ENCODE results near the gene FAM216A.
A peak's percentile ranks its signal among the peaks of the same experiment; 100 is the strongest.
"Not testable (repeated sequence)": the region's sequence is repeated elsewhere in the genome, so short reads cannot be mapped to it uniquely, and the experiment has no call there.

Gene FAM216A

DNA sequence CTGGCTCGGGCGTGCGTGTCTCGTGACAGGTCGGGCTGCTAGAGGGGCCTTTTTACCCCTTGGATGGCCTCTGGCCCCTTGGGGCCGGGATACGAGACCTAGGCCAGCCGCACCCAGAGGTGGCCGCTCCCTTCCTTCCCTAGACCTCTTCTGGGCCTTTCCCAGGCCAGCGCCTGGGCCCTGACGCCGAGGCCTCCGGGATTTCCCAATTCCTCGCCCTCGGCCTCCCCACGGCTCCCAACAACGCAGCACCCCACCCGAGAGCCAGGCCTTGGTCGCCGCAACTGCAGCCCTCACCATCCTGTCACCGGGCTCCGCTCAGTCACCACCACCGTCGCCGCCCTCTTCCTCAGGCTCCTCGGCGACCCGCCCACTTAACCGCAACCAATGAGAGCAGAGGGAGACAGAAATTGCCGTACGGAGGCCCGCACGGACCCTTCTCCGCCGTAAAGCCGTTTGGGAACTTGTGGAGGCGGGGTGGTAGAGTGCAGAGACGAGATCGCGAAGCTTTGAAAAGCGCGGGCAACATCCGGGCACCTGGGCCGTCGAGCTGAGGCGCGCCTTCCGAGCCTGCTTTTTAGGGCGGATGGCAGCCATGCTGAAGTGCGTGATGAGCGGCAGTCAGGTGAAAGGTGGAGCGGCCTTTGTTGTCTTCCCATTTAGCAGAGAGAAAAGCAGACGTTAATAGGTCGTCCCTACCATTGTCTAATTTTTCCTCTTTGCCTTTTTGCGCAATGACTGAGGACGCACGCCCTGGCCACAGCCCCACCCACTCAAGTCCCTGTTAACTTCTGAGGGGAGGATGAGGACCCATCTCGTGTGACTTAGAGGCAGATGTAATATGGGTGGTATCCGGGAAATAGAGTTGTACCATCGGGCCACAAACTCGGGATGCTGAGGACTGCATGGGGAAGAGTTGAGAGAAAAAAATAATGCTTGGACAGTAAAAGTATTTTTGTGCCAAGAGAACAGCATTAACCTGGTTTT lies 33.4 kb downstream of the FAM216A start, which contains the start of the genes RAD9B and VPS29:
TSS of gene RAD9B (plus strand) at position 580 of the 987 bp plus-strand sequence. CDS start at position 587, 7 bp downstream.
TSS of gene VPS29 (minus strand) at position 360 of the 987 bp plus-strand sequence. CDS start at position 300, 60 bp downstream.
- DNase-seq = peak; percentile 99

DNA sequence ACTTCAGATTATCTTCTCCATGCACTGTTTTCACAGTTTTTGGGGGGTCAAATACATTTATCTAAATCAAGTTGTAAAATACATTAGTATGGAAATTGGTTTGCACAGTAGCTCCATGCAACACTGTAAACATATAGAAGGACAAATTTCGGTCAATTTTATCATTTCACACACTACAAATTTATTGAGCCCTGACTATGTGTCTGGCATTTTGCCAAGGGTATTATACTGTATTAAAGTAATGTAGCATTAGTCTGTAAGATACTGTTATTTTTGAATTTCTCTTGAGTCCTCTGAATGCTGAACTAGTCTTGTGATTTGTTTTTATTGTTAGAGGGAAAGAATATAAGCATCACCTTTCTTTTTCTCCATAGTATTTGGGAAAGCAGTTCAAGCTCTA lies 34.8 kb downstream of the FAM216A start:
- no peak for DNase-seq

DNA sequence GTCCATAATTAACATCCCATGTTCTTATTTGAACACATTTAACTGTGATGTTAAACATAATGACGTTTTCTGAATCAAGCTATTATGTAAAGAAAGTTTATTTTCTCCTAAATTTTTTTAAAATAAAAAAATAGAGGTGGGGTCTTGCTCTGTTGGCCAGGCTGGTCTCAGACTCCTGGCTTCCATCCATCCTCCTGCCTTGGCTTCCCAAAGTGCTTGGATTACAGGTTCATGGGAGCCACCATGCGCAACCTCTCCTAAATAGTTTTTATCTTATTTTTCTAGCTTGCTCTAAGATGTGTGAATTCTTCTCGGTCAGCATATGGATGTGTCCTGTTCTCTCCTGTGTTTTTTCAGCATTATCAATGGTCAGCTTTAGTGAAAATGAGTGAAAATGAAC lies 36.7 kb downstream of the FAM216A start:
- DNase-seq = no peak

DNA sequence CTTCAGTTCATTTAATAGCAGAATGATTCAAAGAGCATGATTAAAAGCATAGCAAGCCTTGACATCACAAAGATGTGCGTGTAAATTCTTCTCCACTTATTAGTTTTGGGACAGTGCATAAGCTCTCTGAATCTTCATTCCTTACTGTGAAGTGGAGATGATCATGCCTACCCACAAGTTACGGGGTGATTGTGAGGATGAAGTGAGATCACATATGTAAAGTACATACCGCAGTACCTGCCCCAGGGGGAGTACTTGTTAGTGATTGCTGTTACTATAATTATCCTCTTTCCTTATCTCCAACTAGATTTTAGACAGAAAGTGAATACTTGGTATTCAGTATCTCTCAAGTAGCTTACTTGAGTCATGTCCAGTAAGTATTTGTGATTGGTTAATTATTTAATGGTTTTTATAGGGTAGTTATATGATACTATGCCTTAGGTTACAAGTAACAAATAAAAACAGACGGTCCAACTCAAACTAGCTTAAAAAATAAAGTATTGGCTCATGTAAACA lies 39.5 kb downstream of the FAM216A start:
- DNase-seq = no peak

DNA sequence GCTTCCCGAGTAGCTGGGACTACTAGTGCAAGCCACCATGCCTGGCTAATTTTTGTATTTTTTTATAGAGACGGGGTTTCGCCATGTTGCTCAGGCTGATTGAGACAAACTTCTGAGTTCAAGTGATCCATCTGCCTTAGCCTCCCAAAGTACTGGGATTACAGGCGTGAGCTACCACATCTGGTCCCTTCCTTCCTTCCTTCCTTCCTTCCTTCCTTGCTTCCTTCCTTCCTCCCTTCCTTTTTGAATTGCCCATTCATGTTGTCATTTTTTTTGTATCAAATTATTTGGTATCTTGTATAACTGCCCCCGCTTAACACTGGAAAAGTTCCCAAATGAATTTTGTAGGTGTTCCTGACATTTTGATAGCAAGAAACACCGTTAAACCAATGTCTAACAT lies 45.2 kb downstream of the FAM216A start:
- no peak for DNase-seq

DNA sequence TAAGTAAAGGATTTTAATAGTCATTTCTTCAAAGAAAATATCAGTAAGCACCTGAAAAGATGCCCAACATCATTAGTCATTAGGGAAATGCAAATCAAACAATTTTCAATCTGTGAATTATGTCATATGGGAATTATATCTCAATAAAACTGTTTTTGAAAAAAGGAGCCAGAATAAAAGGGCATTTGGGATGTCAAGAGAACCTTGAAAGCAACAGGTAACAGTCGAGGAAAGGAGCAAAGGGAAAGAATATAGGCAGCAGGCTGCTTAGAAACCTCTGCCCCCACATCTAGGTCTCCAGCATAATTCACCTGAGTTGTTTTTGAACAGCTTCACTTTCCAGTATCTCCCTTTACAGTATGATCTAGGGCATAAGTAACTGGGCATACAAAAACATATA lies 45.7 kb downstream of the FAM216A start:
- DNase-seq = no peak

DNA sequence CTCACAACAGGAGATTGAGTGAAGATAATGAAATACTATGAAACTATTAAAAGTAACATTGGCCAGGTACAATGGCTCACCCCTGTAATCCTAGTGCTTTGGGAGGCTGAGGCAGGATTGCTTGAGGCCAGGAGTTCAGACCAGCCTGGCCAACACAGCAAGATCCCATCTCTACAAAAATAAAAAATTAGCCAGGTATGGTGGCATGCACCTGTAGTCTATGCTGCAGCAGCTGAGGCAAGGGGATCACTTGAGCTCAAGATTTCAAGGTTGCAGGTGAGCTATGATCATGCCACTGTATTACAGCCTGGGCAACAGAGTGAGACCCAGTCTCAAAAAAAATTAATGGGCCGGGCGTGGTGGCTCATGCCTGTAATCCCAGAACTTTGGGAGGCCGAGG lies 48.4 kb downstream of the FAM216A start:
- no peak for DNase-seq

DNA sequence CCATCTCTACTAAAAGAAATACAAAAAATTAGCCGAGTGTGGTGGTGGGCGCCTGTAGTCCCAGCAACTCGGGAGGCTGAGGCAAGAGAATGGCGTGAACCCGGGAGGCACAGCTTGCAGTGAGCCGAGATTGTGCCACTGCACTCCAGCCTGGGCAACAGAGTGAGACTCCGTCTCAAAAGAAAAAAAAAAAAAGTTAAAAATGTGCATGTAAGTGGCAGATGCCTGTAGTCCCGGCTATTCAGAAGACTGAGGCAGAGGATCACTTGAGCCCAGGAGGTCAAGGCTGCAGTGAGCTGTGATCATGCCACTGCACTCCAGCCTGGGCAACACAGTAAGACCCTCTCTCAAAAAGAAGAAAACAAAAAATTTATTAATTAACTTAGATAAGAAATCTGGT lies 49.4 kb downstream of the FAM216A start:
- DNase-seq = not testable (repeated sequence)

DNA sequence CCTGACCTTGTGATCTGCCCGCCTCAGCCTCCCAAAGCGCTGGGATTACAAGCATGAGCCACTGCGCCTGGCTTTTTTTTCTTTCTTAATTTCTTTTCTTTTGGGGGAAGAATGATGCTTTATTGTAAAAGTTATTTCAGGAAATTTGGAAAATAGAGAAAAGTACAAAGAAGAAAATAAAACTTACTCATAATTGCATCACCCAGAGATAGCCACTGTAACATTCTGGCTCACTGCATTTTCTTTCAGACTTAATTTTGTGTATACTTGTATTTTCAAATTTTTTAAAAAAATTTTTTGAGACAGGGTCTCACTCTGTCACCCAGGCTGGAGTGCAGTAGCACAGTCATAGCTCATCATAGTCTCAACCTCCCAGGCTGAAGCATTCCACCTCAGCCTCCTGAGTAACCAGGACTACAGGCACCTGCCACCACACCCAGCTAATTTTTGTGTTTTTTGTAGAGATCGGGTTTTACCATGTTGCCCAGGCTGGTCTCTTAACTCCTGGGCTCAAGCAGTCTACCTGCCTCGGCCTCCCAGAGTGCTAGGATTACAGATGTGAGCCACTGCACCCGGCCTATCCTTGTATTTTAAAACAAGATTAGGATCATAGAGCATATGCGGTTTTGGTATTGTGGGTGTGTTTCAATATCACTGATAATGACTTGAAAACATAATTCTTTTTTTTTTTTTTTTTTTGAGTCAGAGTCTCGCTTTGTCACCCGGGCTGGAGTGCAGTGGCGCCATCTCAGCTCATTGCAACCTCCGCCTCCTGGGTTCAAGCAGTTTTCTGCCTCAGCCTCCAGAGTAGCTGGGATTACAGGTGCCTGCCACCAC lies 52.4 kb downstream of the FAM216A start:
- DNase-seq = not testable (repeated sequence)

DNA sequence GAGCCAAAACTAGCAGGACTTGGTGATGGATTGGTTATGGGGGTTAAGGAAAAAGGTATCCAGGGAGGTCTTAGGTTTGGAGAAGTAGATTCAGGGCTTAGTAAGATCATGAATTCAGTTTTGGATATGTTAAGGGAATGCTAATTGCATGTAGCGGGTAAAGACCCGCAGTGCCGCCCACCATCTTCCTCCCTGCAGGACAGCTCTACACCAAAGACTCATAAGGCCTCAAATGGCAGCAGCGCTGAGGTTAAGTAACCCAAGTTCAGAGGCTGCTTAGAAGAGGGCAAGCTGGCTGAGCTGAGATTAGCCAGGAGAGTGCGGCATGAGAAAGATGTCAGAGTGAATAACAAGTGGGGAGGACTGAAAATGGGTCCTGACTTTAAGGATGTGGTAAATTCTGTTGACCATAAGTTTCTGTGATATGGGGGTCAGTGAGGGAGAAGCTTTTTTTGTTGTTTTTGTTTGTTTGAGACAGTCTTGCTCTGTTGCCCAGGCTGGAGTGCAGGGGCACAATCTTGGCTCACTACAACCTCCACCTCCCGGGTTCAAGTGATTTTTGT lies 59.7 kb downstream of the FAM216A start:
- DNase-seq = no peak

DNA sequence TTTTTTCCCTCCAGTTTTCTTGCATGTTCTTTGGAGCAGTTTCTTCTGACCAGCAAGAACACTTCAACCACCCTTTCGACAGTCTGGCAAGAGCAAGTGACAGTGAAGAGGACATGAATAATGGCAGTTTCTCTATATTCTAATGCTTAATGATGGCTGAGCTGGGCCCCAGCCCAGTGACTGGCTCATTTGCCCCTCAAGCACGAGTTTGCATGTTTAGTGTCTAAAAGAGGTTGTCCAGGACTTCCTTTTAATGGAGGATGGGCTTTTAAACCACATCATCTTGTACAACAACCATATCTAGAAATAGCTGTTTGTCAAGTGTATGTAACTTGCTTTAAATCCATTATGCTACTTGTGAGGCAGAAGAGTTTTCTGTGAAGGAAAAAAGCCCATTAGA lies 61.9 kb downstream of the FAM216A start:
- no peak for DNase-seq

DNA sequence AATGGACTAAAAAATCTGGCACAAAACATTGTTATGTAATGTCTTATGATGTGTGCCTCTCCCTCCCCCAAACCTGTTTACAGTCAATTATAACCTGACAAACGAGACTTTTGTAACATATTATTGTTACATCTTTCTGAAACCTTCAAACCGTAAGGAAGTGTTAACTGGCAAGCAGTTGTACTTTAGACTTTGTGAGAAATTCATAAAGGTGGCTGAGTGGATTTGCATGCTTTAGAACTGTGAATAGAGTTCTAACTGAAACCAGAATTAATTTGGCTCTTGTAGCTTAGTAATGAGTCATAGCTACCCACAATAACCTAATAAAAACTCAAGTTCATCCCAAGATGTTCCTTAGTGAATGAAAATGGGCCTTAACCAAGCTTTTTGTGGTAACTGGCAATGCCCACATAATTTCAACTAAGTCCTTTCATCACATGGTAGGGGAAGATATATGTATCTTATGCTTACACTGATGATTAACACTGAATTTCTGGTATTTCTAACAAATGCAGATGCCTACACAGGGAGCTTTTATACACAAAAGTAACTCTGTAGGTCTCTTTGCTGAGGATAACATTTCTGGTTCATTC lies 63.2 kb downstream of the FAM216A start:
- DNase-seq = no peak

DNA sequence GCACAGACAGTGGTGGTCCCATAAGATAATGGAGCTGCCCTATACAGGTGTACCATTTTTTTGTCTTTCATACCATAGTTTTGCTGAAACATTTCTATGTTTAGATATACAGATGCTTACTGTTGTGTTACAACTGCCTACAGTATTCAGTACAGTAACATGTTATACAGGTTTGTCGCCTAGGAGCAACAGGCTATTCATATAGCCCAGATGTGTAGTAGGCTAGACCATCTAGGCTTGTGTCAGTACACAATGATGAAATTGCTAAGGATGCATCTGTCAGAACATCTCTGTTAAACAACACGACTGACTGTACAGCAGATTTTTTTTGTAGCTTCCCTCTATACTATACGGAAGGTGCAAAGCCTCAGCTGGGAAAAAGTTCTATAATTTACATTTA lies 64.0 kb downstream of the FAM216A start:
- DNase-seq = no peak

DNA sequence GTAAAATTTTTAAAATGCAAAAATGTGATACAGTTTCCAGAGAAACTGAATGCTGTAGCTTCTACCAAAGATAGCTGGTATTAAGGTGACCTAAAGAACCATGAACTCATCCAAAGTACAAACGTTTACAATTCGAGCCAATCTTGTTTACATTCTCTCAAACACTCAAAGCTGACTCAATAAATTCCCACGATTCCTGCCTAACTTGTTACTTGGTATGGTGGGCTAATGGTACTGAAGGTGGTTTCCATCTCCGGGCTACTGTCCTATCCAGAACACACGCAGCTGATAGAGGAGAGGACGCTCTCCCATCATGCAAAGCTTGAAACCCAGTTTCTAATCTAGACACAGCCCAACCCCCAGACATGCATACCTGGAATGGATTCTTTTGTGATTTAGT lies 65.0 kb downstream of the FAM216A start:
- no peak for DNase-seq

DNA sequence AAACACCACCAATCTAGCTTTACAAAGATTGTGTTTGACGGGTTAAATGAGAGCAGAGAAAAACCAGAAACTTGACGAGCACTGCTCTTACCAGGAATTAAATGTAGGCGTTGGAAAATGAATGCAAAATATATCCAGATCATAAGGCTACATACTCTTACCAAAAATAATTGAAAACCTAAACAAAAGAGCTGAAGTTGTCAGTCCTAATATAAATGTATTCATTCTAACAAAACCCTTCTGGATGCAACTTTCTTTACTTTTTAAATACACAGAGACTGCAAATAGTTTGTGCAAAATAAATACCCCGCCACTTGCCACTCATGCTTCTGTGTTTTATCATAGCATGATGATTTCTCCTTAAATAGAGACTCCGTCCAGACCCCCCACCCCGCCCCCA lies 66.2 kb downstream of the FAM216A start:
- no peak for DNase-seq

DNA sequence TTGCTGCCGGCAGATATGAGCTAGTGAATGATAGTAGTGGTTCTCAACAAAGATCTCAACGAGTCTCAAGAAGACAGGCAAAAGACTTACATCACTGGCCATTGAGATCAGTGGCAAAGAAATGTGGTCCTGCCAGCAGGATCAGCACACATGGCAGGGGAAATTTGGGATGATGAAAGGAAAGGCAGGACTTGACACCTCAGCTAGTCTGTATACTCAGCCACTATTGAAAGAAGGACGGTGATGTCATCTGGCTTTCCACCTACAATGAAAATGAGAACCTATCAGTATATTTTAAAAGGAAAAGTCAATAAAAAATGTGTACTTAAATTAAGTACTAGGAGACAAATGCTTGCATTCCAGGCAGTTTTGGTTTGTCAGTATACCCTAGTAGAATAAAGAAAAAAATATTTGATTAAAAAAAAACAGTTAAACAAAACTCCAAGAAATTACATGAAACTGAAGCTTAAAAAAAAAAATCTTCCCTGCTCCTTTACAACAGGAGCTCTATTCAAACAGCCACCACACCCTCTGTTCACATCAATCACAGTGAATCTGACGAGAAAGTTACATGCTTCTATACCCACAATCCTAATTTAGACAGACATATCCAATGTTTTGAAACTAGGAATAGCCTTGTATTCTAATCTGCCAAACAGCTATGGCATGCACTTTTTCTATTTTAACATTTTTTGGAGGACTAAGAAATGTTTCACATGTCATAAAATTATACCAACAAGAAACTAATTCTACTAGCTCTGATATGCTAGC lies 68.4 kb downstream of the FAM216A start:
- DNase-seq = peak; percentile 73

DNA sequence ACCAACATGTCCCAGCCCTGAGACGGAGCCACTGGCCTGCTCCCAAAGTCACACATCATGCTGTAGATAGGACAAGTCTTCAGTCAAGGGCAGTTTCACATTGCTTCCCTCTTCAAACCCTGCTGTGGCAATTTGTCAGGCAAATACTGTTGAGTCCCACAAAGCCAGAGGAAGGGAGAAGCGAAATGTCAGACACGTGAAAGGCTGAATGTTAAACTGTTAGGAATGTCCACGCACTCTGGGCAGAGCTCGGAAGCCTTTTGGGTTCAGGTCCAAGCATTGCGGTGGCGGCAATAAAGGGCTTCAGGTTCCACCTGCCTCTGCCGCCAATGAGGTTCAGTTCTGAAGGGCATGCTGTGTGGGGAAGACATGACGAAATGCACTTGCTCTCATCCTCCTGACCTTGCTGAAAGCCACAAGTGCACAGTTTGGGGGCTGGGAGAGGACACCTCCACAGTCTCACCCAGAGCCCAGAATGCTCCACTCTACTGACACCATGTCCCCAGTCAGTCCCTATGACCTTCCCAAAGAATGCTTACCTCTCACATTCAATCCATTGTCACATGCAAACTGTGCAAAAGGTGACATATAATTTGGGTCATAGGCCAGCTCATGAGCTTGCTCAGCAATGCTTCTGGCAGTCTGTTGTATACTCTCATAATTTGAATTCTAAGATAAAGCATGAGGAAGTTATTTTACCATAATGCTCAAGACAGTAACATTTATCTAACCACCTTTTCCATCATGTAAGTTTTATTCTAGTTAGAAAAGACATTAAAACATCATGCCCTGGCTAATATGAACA lies 69.2 kb downstream of the FAM216A start:
- DNase-seq = peak; percentile 95

DNA sequence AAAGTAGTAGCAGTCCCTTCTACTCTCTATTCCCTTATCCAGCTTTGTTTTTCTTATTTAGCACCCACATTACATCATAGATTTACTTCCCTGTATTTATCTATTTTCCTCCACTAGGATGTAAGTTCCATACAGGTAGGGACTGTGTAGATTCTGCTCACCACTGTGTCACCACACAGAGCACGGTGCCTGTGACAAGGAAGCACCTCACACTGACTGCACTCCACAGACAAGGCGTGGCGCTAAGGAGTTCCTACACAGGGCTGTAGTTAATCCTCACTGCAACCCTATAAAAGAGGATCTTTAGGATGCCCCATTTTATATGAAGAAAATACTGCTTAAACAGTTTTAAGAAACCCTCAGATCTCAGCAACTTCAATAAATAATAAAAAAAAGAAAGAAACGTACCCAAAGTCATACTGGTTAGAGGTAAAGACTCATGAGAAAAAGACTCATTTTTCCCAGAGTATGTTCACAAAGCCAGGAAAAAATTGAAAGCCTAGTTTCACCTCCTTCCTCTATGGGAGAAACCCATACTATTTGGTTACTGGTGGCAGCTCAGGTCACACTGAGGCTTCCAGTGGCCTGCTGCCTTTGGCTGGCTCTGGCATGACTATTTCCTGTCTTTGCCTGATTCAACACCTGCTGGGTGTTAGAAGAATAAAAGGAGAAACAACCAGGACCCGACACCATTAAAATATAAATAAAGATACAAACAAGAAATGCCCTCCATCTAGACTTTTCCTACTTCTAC lies 70.4 kb downstream of the FAM216A start:
- peak; percentile 11 for DNase-seq

Measured in NCI-H2029 (cell line).